ENCODE data around the gene CCNB3. TPM values are rescaled to one million over a fixed set of nuclear protein-coding genes. Genes with fewer than 3 reads are reported as not detected.

Gene CCNB3
- total and polyA plus RNA-seq, 11 donors, result 0.07 to 2.5 (median 0.31) TPM; not detected in 1

DNA sequence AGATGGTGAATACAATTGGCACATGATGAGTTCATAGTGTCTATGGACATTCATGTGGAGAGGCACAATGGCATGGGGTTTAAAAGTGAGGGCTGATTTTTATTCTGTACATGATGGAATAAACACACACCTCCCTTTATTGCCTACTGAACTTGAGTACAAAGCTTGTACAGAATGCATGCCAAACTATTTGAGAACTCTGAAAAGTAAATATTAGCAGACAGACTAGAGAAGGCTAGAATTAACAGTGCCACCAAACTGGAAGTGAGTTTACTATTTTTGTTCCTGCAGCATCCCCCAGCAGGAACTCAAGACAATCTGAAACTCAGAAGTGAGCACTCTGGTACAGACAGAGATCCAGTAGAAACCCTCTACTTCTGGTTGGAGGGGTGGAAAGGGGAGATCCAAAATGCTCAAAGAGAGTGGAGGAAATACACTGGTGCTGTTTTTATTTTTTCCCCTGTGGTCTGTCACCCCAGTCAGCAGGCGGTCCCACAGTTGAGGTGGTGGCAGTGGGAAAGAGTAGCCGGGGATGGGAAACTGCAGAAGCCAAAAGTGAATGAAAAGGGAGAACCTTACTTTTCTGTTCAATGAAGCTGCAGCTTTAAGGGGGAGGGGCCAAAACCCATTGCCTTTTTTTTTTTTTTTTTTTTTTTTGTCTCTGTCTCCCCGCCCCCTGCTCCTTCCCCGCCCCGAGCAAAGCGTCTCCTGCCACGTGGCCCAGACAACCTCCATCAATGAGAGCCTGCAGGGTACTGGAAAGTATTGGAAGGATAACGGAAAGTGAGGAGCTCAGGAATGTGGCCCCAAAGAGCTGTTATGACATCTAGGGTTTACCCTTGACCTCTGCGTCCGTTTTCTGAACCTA is 24.3 kb upstream of the CCNB3 start:
- Histone ChIP-seq H3K4me1 (no peaks in the 10 kb centered on the region), H3K36me3 (no peaks in the 10 kb centered on the region), H3K9me3 (no peaks in the 10 kb centered on the region), H3K4me3 (no peak overlapping the region), H3K27ac (no peak overlapping the region), H3K27me3 (peaks cover 0 to 13% (median 0%) of the 10 kb centered on the region in 9 donors)
- ATAC-seq (no peak), DNase-seq (no peak)
- 54 to 62% (median 58%) methylated on average over 10 of the region's 10 CpGs for WGBS, 4 donors
- intact Hi-C loops (cut with DNase I), result no loop called here
- no peak for TF ChIP-seq POLR2A (IDR thresholded peaks at IDR 0.05)
- TF ChIP-seq, protein P1, sequence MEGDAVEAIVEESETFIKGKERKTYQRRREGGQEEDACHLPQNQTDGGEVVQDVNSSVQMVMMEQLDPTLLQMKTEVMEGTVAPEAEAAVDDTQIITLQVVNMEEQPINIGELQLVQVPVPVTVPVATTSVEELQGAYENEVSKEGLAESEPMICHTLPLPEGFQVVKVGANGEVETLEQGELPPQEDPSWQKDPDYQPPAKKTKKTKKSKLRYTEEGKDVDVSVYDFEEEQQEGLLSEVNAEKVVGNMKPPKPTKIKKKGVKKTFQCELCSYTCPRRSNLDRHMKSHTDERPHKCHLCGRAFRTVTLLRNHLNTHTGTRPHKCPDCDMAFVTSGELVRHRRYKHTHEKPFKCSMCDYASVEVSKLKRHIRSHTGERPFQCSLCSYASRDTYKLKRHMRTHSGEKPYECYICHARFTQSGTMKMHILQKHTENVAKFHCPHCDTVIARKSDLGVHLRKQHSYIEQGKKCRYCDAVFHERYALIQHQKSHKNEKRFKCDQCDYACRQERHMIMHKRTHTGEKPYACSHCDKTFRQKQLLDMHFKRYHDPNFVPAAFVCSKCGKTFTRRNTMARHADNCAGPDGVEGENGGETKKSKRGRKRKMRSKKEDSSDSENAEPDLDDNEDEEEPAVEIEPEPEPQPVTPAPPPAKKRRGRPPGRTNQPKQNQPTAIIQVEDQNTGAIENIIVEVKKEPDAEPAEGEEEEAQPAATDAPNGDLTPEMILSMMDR (IDR thresholded peaks at IDR 0.05), result no peak

DNA sequence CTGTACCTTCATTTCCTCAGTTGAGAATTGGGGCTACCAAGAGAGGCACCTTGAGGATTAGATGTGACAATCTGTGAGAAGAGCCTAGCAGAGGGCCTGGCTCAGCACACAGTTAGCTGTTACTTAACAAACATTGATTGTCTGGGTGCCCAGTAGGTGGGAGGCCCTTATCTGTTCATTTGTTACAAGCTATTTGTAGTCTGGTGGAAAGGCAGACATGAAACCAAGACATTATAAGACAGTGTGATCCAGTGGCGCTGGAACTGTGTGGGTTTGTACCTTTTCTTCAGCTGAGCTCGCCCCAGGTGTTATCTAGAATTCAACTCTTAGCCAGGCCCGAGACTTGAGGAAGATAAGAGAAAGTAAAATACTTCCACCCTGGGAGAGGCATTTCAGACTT is 20.7 kb upstream of the CCNB3 start:
- no peak for TF ChIP-seq POLR2A (IDR thresholded peaks at IDR 0.05)
- TF ChIP-seq, protein P1 (IDR thresholded peaks at IDR 0.05), result no peak

DNA sequence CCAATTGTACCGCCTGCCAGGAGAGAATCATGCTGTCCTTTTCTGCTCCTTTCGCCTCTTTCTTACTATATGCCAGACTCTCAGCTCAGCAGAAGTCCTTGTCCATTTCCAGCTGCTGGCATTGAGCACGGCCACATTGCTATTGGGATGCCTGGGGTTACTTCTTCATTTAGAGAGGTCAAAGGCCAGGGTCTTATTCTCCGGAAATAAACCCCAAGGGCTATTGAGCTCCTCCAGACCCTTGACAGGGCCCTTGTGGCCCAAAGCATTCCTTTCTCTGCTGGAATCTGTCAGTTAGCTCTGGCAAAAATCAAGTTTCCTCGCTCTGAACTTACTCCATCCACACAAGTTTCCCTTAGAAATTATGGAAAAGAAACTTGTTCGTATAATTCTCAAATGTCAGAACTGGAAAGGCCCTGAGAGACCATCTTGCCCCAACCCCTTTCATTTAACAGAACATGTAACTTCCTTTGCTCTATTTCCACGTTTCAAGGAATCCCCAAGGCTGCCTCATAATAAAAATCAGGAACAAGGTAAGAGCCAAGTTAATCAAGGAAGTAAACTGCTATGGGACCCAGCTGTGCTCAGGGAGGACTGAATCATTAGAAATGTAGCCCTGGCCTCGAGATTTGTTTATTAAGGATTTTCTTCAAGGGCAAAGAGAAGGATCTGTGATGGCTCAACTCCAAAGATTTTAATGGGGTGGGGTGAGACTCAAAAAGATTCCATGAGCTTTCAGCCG is 15.5 kb upstream of the CCNB3 start:
- Histone ChIP-seq H3K9me3 (no peaks in the 10 kb centered on the region), H3K4me1 (no peaks in the 10 kb centered on the region), H3K4me3 (no peak overlapping the region), H3K27me3 (peaks cover 0 to 18% (median 0%) of the 10 kb centered on the region in 9 donors), H3K36me3 (no peaks in the 10 kb centered on the region), H3K27ac (peak overlapping the region in 5 of 12 donors; percentile 4 to 24 (median 14))
- 47 to 53% (median 48%) methylated on average over 9 of the region's 9 CpGs for WGBS, 4 donors
- ATAC-seq (no peak), DNase-seq (no peak)
- TF ChIP-seq, protein P1 (IDR thresholded peaks at IDR 0.05), result no peak
- no peak for TF ChIP-seq POLR2A (IDR thresholded peaks at IDR 0.05)
- intact Hi-C loops (cut with DNase I), result no loop called here

More for the DNA sequence above, 20.7 kb upstream of the CCNB3 start:
- no peaks in the 10 kb centered on the region for H3K9me3 ChIP-seq
- no peak overlapping the region for H3K4me3 ChIP-seq
- no peaks in the 10 kb centered on the region for H3K36me3 ChIP-seq
- intact Hi-C loops (cut with DNase I), result no loop called here
- H3K27ac ChIP-seq, result no peak overlapping the region
- no peak for ATAC-seq
- WGBS, 4 donors, result 52 to 79% (median 67%) methylated on average over 2 to 3 of the region's 3 CpGs
- H3K4me1 ChIP-seq, result no peaks in the 10 kb centered on the region
- peaks cover 0 to 21% (median 0%) of the 10 kb centered on the region in 9 donors for H3K27me3 ChIP-seq
- no peak for DNase-seq

DNA sequence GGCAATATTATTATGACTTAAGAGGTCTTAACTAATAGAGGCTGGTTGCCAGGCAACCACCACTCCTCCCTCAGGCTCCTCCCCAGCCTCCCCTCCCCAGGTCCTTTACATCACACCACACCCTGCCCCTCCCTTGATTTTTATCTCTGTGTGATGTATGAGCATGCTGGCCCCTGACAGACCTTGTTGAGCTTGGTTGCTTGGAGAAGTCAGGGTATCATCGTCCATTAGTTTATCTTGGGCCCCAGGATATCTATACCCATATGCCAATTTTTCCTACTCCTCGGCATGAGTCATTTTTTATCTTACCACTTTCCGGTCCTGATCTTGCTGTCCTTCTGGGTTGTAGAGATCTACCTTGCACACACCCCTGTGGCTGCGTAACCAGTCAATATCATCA is 6.2 kb upstream of the CCNB3 start:
- no peaks in the 10 kb centered on the region for H3K4me1 ChIP-seq
- TF ChIP-seq POLR2A (IDR thresholded peaks at IDR 0.05), result no peak
- TF ChIP-seq, protein P1 (IDR thresholded peaks at IDR 0.05), result no peak
- ATAC-seq (no peak), DNase-seq (no peak)
- H3K27me3 ChIP-seq, result peaks cover 0 to 25% (median 0%) of the 10 kb centered on the region in 9 donors
- no peak overlapping the region for H3K4me3 ChIP-seq
- H3K9me3 ChIP-seq, result no peaks in the 10 kb centered on the region
- no peak overlapping the region for H3K27ac ChIP-seq
- 72 to 89% (median 79%) methylated on average over 4 of the region's 4 CpGs for WGBS, 4 donors
- intact Hi-C loops (cut with DNase I), result no loop called here
- no peaks in the 10 kb centered on the region for H3K36me3 ChIP-seq

Measured in heart left ventricle (tissue), 16 donors.